Tibial nerve (tissue), 3 donors: Measurements from ENCODE around the gene MAGEH1.

Experiments
- CTCF ChIP-seq, 5 experiments: fragments of 200-600 bp in 3 of 5; fragments of 450-650 bp in 2 of 5; sonication (generic) in 3 of 5; IDR thresholded peaks; one replicate each; pipeline ENCODE4 v1.5.1; 2016 to 2019; ENCODE audit warnings: antibody characterized with exemption in 5 of 5, mild to moderate bottlenecking in 3 of 5, moderate library complexity in 2 of 5
- POLR2A ChIP-seq, 2 donors: fragments of 450-650 bp; IDR thresholded peaks; one replicate each; pipeline ENCODE4 v1.6.1; 2017; ENCODE audit warnings: antibody characterized with exemption in 2 of 2, mild to moderate bottlenecking in 2 of 2, moderate library complexity in 2 of 2

DNA sequence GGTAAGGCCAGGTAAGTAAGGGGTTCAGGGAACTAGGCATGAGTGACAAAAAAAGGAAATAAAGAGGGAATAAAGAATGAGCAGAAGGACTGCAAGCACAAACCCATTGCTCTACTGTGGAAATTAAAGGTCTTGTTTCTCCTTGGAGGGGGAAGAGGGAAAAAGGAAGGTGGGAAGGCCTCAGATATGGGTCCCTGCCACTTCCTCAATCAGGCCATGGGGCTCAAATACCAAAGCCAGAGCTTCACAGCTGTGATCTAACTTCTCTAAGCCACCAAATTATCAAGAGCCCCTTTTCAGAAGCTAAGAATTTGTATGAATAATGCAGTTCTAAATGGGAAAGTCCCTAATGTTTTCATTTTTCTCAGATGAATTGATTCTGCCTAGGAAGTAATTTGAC, 33.0 kb downstream of the MAGEH1 start:
- no peak for TF ChIP-seq CTCF (IDR thresholded peaks at IDR 0.05)
- TF ChIP-seq POLR2A (IDR thresholded peaks at IDR 0.05): no peak
